Sigmoid colon (tissue), 7 donors: Measurements from ENCODE around the gene FRRS1L. TPM values are rescaled to one million over a fixed set of nuclear protein-coding genes. Genes with fewer than 3 reads are reported as not detected.
A peak's percentile ranks its signal among the peaks of the same experiment; 100 is the strongest.

Experiments used
- DNase-seq: peaks from one replicate; pipeline ENCODE4 v3.0.0-alpha.2; 2019
- H3K27ac ChIP-seq, 4 donors: fragments of 200-600 bp; sonication (generic); one replicate each; pipeline ENCODE4 v1.5.1; 2016 to 2019; ENCODE audit warnings: mild to moderate bottlenecking in 1 of 4
- H3K27me3 ChIP-seq, 3 donors: fragments of 200-600 bp; sonication (generic); one replicate each; pipeline ENCODE4 v1.5.1; 2019; ENCODE audit warnings: mild to moderate bottlenecking in 1 of 3
- H3K36me3 ChIP-seq, 4 donors: fragments of 200-600 bp; sonication (generic); one replicate each; pipeline ENCODE4 v1.5.1; 2016 to 2019
- H3K4me1 ChIP-seq, 4 donors: fragments of 200-600 bp; sonication (generic); one replicate each; pipeline ENCODE4 v1.5.1; 2017 to 2019
- H3K4me3 ChIP-seq, 4 donors: fragments of 200-600 bp; sonication (generic); one replicate each; pipeline ENCODE4 v1.5.1; 2017 to 2019; ENCODE audit warnings: mild to moderate bottlenecking in 2 of 4, moderate library complexity in 1 of 4
- H3K9me3 ChIP-seq, 4 donors: fragments of 200-600 bp in 3 of 4; sonication (generic) in 3 of 4; one replicate each; pipeline versions ENCODE4 v1.5.1 to v1.6.1; 2013 to 2019
- CTCF ChIP-seq, 4 experiments: fragments of 450-650 bp in 3 of 4; fragments of 200-600 bp in 1 of 4; IDR thresholded peaks; one replicate each; pipeline ENCODE4 v1.5.1; 2016 to 2019; ENCODE audit warnings: antibody characterized with exemption in 4 of 4, mild to moderate bottlenecking in 3 of 4, moderate library complexity in 2 of 4
- EP300 ChIP-seq, 4 donors: sonication (generic); formaldehyde crosslinking; IDR thresholded peaks; one replicate each; pipeline ENCODE4 v1.6.1; 2017; ENCODE audit warnings: antibody characterized with exemption in 4 of 4
- POLR2A ChIP-seq, 2 donors: fragments of 450-650 bp; IDR thresholded peaks; one replicate each; pipeline ENCODE4 v1.6.1; 2016; ENCODE audit warnings: antibody characterized with exemption in 2 of 2, mild to moderate bottlenecking in 2 of 2, moderate library complexity in 2 of 2
- POLR2AphosphoS5 ChIP-seq, 4 donors: sonication (generic); formaldehyde crosslinking; IDR thresholded peaks; one replicate each; pipeline ENCODE4 v1.6.1; 2017; ENCODE audit warnings: antibody characterized with exemption in 4 of 4
- WGBS, 2 donors: extraction: QIAGEN DNeasy Blood & Tissue Kit; methylation state at CpG; one replicate each; pipeline ENCODE4 v1.1.7; 2013; 5-methylcytosine and 5-hydroxymethylcytosine counted together
- intact Hi-C: fragments of 100-400 bp; cut with DNase I; formaldehyde crosslinking; loops from one replicate; pipeline ENCODE4 v1.15.1; 2023
- polyA plus RNA-seq, 3 donors: library from polyadenylated mRNA; stranded (reverse); fragments of 200-250 nt; gene quantifications; one replicate each; pipeline ENCODE4 v1.2.3, GENCODE V29; 2013
- total RNA-seq, 4 donors: library from RNA; depleted of rRNA; stranded (reverse); fragments of >200 nt; gene quantifications; one replicate each; pipeline ENCODE4 v1.1.0, GENCODE V29; 2016
- donor health status: healthy with polysubstance abuse.
- donor health status: Bipolar disorder and iron deficiency.
- donor health status: healthy.

FRRS1L gene
- total and polyA plus RNA-seq, 7 donors: 0.23 to 4.5 (median 2.8) TPM; not detected in 1

- DNase-seq: no peak
- TF ChIP-seq CTCF (IDR thresholded peaks at IDR 0.05): no peak
- peak in 1 of 4 donors; percentile 18 for TF ChIP-seq EP300 (IDR thresholded peaks at IDR 0.05)
- no peak for TF ChIP-seq POLR2AphosphoS5 (IDR thresholded peaks at IDR 0.05)
- TF ChIP-seq POLR2A (IDR thresholded peaks at IDR 0.05): no peak
- Histone ChIP-seq H3K9me3 (no peaks in the 10 kb centered on the region), H3K27me3 (no peaks in the 10 kb centered on the region), H3K4me1 (peaks cover 0 to 88% (median 80%) of the 10 kb centered on the region in 4 donors), H3K4me3 (no peak overlapping the region), H3K27ac (peak overlapping the region; percentile 71 to 83 (median 78)), H3K36me3 (no peaks in the 10 kb centered on the region)
- intact Hi-C loops: no loop called here
- 71 to 81% methylated on average over 2 of the region's 2 CpGs for WGBS, 2 donors
Observed at GRCh38 chr9:109098960-109099308, 68.1 kb downstream of the FRRS1L start.

- 56 to 73% methylated on average over 4 of the region's 4 CpGs for WGBS, 2 donors
- no peaks in the 10 kb centered on the region for H3K27me3 ChIP-seq
- peaks cover 0 to 2% (median 0%) of the 10 kb centered on the region in 4 donors for H3K36me3 ChIP-seq
- no peak for TF ChIP-seq EP300 (IDR thresholded peaks at IDR 0.05)
- peak in 1 of 4 experiments; percentile 3 for TF ChIP-seq CTCF (IDR thresholded peaks at IDR 0.05)
- intact Hi-C loops: no loop called here
- H3K4me1 ChIP-seq: peaks cover 0 to 89% (median 80%) of the 10 kb centered on the region in 4 donors
- H3K27ac ChIP-seq: peak overlapping the region; percentile 71 to 83 (median 78)
- H3K4me3 ChIP-seq: no peak overlapping the region
- no peak for DNase-seq
- H3K9me3 ChIP-seq: no peaks in the 10 kb centered on the region
Observed at GRCh38 chr9:109098171-109098959, 68.7 kb downstream of the FRRS1L start.

- TF ChIP-seq POLR2AphosphoS5 (IDR thresholded peaks at IDR 0.05) (no peak), EP300 (IDR thresholded peaks at IDR 0.05) (no peak), CTCF (IDR thresholded peaks at IDR 0.05) (no peak), POLR2A (IDR thresholded peaks at IDR 0.05) (no peak)
- Histone ChIP-seq H3K27ac (peak overlapping the region; percentile 71 to 83 (median 78)), H3K4me1 (peaks cover 0 to 87% (median 80%) of the 10 kb centered on the region in 4 donors), H3K9me3 (no peaks in the 10 kb centered on the region), H3K4me3 (no peak overlapping the region), H3K27me3 (no peaks in the 10 kb centered on the region), H3K36me3 (peaks cover 0 to 13% (median 0%) of the 10 kb centered on the region in 4 donors)
- 88 to 97% methylated on average over 4 of the region's 4 CpGs for WGBS, 2 donors
- no peak for DNase-seq
- intact Hi-C loops: no loop called here
Observed at GRCh38 chr9:109097146-109097545, 69.9 kb downstream of the FRRS1L start.

- H3K9me3 ChIP-seq: no peaks in the 10 kb centered on the region
- H3K4me3 ChIP-seq: no peak overlapping the region
- intact Hi-C loops: no loop called here
- peak overlapping the region; percentile 21 to 83 (median 54) for H3K27ac ChIP-seq
- TF ChIP-seq CTCF (IDR thresholded peaks at IDR 0.05): no peak
- no peak for TF ChIP-seq POLR2A (IDR thresholded peaks at IDR 0.05)
- TF ChIP-seq EP300 (IDR thresholded peaks at IDR 0.05): no peak
- no peak for TF ChIP-seq POLR2AphosphoS5 (IDR thresholded peaks at IDR 0.05)
- no peaks in the 10 kb centered on the region for H3K27me3 ChIP-seq
- WGBS, 2 donors: 67 to 76% methylated on average over 3 of the region's 3 CpGs
- H3K4me1 ChIP-seq: peaks cover 0 to 72% (median 66%) of the 10 kb centered on the region in 4 donors
- no peak for DNase-seq
- H3K36me3 ChIP-seq: peaks cover 0 to 28% (median 3%) of the 10 kb centered on the region in 4 donors
Observed at GRCh38 chr9:109095321-109095720, 71.7 kb downstream of the FRRS1L start.
